Measurements from ENCODE around the gene P2RX6.

The P2RX6 gene

DNA sequence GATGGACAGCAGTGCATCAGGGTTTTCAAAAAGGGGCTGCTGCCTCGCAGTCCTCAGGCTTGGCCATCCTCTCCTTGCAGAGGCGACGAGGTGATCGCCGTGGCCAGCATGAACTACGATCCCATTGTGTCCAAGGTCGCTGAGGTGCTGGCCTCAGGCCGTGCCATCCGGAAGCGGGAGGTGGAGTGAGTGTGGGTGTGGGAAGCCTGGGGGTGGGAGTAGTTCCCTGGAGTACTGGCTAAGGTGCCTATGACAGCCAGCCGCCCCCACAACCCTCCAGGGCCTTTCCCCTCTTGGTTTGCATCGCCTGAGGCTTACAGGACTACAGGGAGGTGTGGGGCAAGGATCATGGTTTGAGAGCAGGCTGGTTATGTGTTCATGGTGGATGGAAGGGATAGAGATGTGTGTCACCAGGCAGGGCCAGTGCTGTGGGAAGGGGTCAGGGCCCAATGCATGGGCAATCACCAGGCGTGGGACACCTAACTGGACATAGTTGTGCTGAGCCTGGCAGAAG is 35.0 kb upstream of the P2RX6 start:
- TF ChIP-seq ZC3H10 (CRISPR knock-in tag; IDR thresholded peaks at IDR 0.05) (no peak), ARNTL (CRISPR knock-in tag; IDR thresholded peaks at IDR 0.05; ENCODE audit: borderline replicate concordance, low read depth) (no peak), ZNF8 (CRISPR knock-in tag; IDR thresholded peaks at IDR 0.05) (no peak), ZFP3 (CRISPR knock-in tag; IDR thresholded peaks at IDR 0.05) (no peak), ESRRG (CRISPR knock-in tag; IDR thresholded peaks at IDR 0.05) (no peak), TCF4 (CRISPR knock-in tag; IDR thresholded peaks at IDR 0.05; ENCODE audit: borderline replicate concordance) (no peak), ISL1 (CRISPR knock-in tag; IDR thresholded peaks at IDR 0.05) (no peak), ZNF70 (CRISPR knock-in tag; IDR thresholded peaks at IDR 0.05) (no peak), PPARA (CRISPR knock-in tag; IDR thresholded peaks at IDR 0.05; ENCODE audit: borderline replicate concordance) (no peak), ZNF565 (CRISPR knock-in tag; conservative IDR thresholded peaks at IDR 0.05; ENCODE audit: low read depth) (no peak), TOX (CRISPR knock-in tag; IDR thresholded peaks at IDR 0.05; ENCODE audit: borderline replicate concordance) (no peak), ZFP30 (CRISPR knock-in tag; IDR thresholded peaks at IDR 0.05) (no peak), BACH2 (CRISPR knock-in tag; IDR thresholded peaks at IDR 0.05; ENCODE audit: borderline replicate concordance) (no peak)
- TF ChIP-seq, protein P1, sequence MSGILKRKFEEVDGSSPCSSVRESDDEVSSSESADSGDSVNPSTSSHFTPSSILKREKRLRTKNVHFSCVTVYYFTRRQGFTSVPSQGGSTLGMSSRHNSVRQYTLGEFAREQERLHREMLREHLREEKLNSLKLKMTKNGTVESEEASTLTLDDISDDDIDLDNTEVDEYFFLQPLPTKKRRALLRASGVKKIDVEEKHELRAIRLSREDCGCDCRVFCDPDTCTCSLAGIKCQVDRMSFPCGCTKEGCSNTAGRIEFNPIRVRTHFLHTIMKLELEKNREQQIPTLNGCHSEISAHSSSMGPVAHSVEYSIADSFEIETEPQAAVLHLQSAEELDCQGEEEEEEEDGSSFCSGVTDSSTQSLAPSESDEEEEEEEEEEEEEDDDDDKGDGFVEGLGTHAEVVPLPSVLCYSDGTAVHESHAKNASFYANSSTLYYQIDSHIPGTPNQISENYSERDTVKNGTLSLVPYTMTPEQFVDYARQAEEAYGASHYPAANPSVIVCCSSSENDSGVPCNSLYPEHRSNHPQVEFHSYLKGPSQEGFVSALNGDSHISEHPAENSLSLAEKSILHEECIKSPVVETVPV (CRISPR knock-in tag; IDR thresholded peaks at IDR 0.05), result no peak
- TF ChIP-seq, protein P2, sequence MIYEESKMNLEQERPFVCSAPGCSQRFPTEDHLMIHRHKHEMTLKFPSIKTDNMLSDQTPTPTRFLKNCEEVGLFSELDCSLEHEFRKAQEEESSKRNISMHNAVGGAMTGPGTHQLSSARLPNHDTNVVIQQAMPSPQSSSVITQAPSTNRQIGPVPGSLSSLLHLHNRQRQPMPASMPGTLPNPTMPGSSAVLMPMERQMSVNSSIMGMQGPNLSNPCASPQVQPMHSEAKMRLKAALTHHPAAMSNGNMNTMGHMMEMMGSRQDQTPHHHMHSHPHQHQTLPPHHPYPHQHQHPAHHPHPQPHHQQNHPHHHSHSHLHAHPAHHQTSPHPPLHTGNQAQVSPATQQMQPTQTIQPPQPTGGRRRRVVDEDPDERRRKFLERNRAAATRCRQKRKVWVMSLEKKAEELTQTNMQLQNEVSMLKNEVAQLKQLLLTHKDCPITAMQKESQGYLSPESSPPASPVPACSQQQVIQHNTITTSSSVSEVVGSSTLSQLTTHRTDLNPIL (CRISPR knock-in tag; IDR thresholded peaks at IDR 0.05; ENCODE audit: low read depth), result no peak
- ATAC-seq, result no peak

DNA sequence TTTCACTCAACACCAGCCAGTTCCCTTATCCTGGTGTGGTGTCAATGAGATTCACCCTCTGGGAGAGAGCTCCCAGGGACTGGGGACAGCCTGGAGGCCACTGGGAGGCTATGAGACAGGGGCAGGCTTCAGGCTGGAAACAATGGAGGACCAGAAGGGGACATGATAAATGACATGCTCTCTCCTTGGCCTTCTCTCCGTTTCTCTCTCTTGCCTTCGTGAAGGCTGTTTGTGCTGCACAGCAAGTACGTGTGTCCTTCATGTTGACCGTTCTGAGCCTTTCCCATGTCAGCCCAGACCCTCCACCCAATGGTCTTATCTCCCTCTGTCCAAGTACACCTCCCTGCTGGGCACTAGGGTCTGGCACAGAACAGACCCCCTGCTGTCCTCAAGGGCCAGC is 34.4 kb upstream of the P2RX6 start:
- no peak for ATAC-seq
- TF ChIP-seq ZC3H10 (CRISPR knock-in tag; IDR thresholded peaks at IDR 0.05), result no peak
- TF ChIP-seq POU6F1 (CRISPR knock-in tag; IDR thresholded peaks at IDR 0.05; ENCODE audit: borderline replicate concordance, low read depth), result no peak
- no peak for TF ChIP-seq RARB (CRISPR knock-in tag; IDR thresholded peaks at IDR 0.05)
- no peak for TF ChIP-seq TCF4 (CRISPR knock-in tag; IDR thresholded peaks at IDR 0.05; ENCODE audit: borderline replicate concordance)
- TF ChIP-seq, protein P3, sequence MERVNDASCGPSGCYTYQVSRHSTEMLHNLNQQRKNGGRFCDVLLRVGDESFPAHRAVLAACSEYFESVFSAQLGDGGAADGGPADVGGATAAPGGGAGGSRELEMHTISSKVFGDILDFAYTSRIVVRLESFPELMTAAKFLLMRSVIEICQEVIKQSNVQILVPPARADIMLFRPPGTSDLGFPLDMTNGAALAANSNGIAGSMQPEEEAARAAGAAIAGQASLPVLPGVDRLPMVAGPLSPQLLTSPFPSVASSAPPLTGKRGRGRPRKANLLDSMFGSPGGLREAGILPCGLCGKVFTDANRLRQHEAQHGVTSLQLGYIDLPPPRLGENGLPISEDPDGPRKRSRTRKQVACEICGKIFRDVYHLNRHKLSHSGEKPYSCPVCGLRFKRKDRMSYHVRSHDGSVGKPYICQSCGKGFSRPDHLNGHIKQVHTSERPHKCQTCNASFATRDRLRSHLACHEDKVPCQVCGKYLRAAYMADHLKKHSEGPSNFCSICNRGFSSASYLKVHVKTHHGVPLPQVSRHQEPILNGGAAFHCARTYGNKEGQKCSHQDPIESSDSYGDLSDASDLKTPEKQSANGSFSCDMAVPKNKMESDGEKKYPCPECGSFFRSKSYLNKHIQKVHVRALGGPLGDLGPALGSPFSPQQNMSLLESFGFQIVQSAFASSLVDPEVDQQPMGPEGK (CRISPR knock-in tag; IDR thresholded peaks at IDR 0.05; ENCODE audit: borderline replicate concordance), result no peak
- TF ChIP-seq OSR1 (CRISPR knock-in tag; IDR thresholded peaks at IDR 0.05), result no peak
- no peak for TF ChIP-seq ZFP3 (CRISPR knock-in tag; IDR thresholded peaks at IDR 0.05)
- no peak for TF ChIP-seq ESRRG (CRISPR knock-in tag; IDR thresholded peaks at IDR 0.05)
- TF ChIP-seq PPARA (CRISPR knock-in tag; IDR thresholded peaks at IDR 0.05; ENCODE audit: borderline replicate concordance), result no peak
- no peak for TF ChIP-seq CSDC2 (CRISPR knock-in tag; IDR thresholded peaks at IDR 0.05)
- TF ChIP-seq SNAI2 (CRISPR knock-in tag; IDR thresholded peaks at IDR 0.05), result no peak
- no peak for TF ChIP-seq ARNTL (CRISPR knock-in tag; IDR thresholded peaks at IDR 0.05; ENCODE audit: borderline replicate concordance, low read depth)
- TF ChIP-seq TOX (CRISPR knock-in tag; IDR thresholded peaks at IDR 0.05; ENCODE audit: borderline replicate concordance), result no peak
- no peak for TF ChIP-seq BACH2 (CRISPR knock-in tag; IDR thresholded peaks at IDR 0.05; ENCODE audit: borderline replicate concordance)
- no peak for TF ChIP-seq ISL1 (CRISPR knock-in tag; IDR thresholded peaks at IDR 0.05)

DNA sequence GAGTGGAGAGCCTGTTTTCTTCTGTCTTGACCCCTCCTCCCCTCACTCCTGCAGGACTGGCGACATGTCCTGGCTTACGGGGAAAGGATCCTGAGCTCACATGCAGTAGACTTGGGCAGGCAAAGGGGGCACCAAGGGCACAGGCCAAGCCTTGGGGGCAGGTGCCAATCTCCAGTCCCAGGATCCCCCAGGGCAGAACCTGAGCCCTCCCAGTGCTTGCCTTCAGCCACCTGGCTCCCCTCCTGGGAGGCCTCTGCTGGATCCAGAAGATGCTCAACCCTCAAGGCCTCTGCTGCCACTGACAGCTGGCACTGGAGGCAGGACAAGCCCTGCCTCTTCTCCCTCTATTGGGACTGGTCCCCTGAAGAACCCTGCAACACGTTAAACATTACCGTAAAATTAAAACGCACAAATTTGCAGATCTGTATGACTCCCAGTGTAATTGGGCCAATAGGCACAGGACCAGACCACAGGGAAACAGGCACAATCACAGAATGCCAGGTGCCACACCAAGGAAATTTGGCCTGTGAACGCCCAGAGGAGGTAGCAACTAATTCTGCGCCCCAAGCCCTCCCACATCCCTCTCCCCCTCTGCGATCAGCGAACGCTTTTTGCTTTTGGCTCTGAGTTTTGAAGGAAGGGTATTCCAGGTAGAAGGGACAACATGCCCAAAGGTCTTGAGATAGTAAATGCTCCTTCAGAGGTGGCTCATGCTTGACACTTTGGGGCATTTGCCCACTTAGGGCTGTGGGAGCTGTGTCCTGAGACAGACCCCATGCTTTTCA is 33.8 kb upstream of the P2RX6 start:
- no peak for ATAC-seq
- TF ChIP-seq, protein P2 (CRISPR knock-in tag; IDR thresholded peaks at IDR 0.05; ENCODE audit: low read depth), result no peak
- no peak for TF ChIP-seq CSDC2 (CRISPR knock-in tag; IDR thresholded peaks at IDR 0.05)
- TF ChIP-seq ISL1 (CRISPR knock-in tag; IDR thresholded peaks at IDR 0.05), result no peak
- TF ChIP-seq, protein P1 (CRISPR knock-in tag; IDR thresholded peaks at IDR 0.05), result no peak
- no peak for TF ChIP-seq ARNTL (CRISPR knock-in tag; IDR thresholded peaks at IDR 0.05; ENCODE audit: borderline replicate concordance, low read depth)
- no peak for TF ChIP-seq OSR1 (CRISPR knock-in tag; IDR thresholded peaks at IDR 0.05)
- TF ChIP-seq ZFP30 (CRISPR knock-in tag; IDR thresholded peaks at IDR 0.05), result no peak
- TF ChIP-seq ZFP3 (CRISPR knock-in tag; IDR thresholded peaks at IDR 0.05), result no peak
- no peak for TF ChIP-seq RARB (CRISPR knock-in tag; IDR thresholded peaks at IDR 0.05)

Data from SK-N-SH treated with all-trans-retinoic acid at 6 μM for 48 hours (cell line).